KMS-11 (cell line): ENCODE results near the gene STRBP.

Experiments used
- H2AFZ ChIP-seq: fragments of 200-600 bp; sonication (generic); 2 replicates; pipeline ENCODE4 v1.6.1; 2016; ENCODE audit warnings: antibody characterized with exemption, mixed run types, low read depth
- H3K27ac ChIP-seq: fragments of 200-600 bp; sonication (generic); 2 replicates; pipeline ENCODE4 v1.6.1; 2016; ENCODE audit warnings: mild to moderate bottlenecking, mixed run types
- H3K27me3 ChIP-seq: fragments of 200-600 bp; sonication (generic); 2 replicates; pipeline ENCODE4 v1.6.1; 2017; ENCODE audit warnings: mild to moderate bottlenecking, low read depth, mixed run types, moderate library complexity; ENCODE audit not compliant: insufficient read depth
- H3K36me3 ChIP-seq: fragments of 200-600 bp; sonication (generic); 2 replicates; pipeline ENCODE4 v1.6.1; 2017; ENCODE audit warnings: mild to moderate bottlenecking, mixed run types; ENCODE audit not compliant: insufficient read depth
- H3K4me1 ChIP-seq: fragments of 200-600 bp; sonication (generic); 2 replicates; pipeline ENCODE4 v1.6.1; 2016; ENCODE audit warnings: mild to moderate bottlenecking, low read depth, mixed run types; ENCODE audit not compliant: poor library complexity, severe bottlenecking
- H3K4me2 ChIP-seq: fragments of 200-600 bp; sonication (generic); 2 replicates; pipeline ENCODE4 v1.7.0; 2016; ENCODE audit warnings: mild to moderate bottlenecking, mixed run types
- H3K4me3 ChIP-seq: fragments of 200-600 bp; sonication (generic); IDR thresholded peaks from 2 replicates; pipeline ENCODE4 v1.6.1; 2017; ENCODE audit warnings: low read depth, low read length, mixed read lengths; ENCODE audit not compliant: insufficient read depth
- H3K79me2 ChIP-seq: fragments of 200-600 bp; sonication (generic); 2 replicates; pipeline ENCODE4 v1.6.1; 2016; ENCODE audit warnings: low read depth, mixed run types; ENCODE audit not compliant: insufficient read depth
- H3K9ac ChIP-seq: fragments of 200-600 bp; sonication (generic); 2 replicates; pipeline ENCODE4 v1.6.1; 2016; ENCODE audit warnings: mild to moderate bottlenecking, mixed run types
- H4K20me1 ChIP-seq: fragments of 200-600 bp; sonication (generic); 2 replicates; pipeline ENCODE4 v1.6.1; 2016; ENCODE audit warnings: mild to moderate bottlenecking, mixed run types; ENCODE audit not compliant: insufficient read depth
- CTCF ChIP-seq: fragments of 200-600 bp; sonication (generic); conservative IDR thresholded peaks from 2 replicates; pipeline ENCODE4 v1.6.1; 2017; ENCODE audit warnings: low read depth, mild to moderate bottlenecking, antibody characterized with exemption, low read length, moderate library complexity, mixed read lengths

The STRBP gene

GRCh38 chr9:123150708-123151503 is 117.5 kb downstream of the STRBP start:
- Histone ChIP-seq H3K4me3 (no peak overlapping the region), H2AFZ (no peak overlapping the region), H3K79me2 (no peaks in the 10 kb centered on the region), H3K4me1 (no peaks in the 10 kb centered on the region), H3K36me3 (no peaks in the 10 kb centered on the region), H4K20me1 (no peaks in the 10 kb centered on the region), H3K4me2 (no peak overlapping the region), H3K27ac (no peak overlapping the region), H3K27me3 (no peaks in the 10 kb centered on the region), H3K9ac (no peak overlapping the region)
- no peak for TF ChIP-seq CTCF

- Histone ChIP-seq H3K27ac (no peak overlapping the region), H4K20me1 (no peaks in the 10 kb centered on the region), H3K4me3 (no peak overlapping the region), H3K4me2 (no peak overlapping the region), H3K27me3 (no peaks in the 10 kb centered on the region), H3K36me3 (no peaks in the 10 kb centered on the region), H2AFZ (no peak overlapping the region), H3K4me1 (no peaks in the 10 kb centered on the region), H3K9ac (no peak overlapping the region), H3K79me2 (no peaks in the 10 kb centered on the region)
- no peak for TF ChIP-seq CTCF
Observed at GRCh38 chr9:123149067-123149466, 119.3 kb downstream of the STRBP start.

GRCh38 chr9:123138163-123138562 is 130.2 kb downstream of the STRBP start:
- H3K27ac ChIP-seq, result no peak overlapping the region

GRCh38 chr9:123135430-123135829 is 133.0 kb downstream of the STRBP start:
- no peak overlapping the region for H3K4me3 ChIP-seq
- no peak overlapping the region for H3K9ac ChIP-seq
- no peak for TF ChIP-seq CTCF
- no peak overlapping the region for H3K27ac ChIP-seq
- no peaks in the 10 kb centered on the region for H4K20me1 ChIP-seq
- peaks cover 19% of the 10 kb centered on the region for H3K4me1 ChIP-seq
- H2AFZ ChIP-seq, result no peak overlapping the region
- H3K27me3 ChIP-seq, result no peaks in the 10 kb centered on the region
- no peaks in the 10 kb centered on the region for H3K36me3 ChIP-seq
- no peaks in the 10 kb centered on the region for H3K79me2 ChIP-seq
- no peak overlapping the region for H3K4me2 ChIP-seq

More at GRCh38 chr9:123138163-123138562, 130.2 kb downstream of the STRBP start:
- Histone ChIP-seq H2AFZ (no peak overlapping the region), H3K79me2 (no peaks in the 10 kb centered on the region), H3K4me2 (no peak overlapping the region), H3K4me1 (peaks cover 19% of the 10 kb centered on the region), H3K4me3 (no peak overlapping the region), H4K20me1 (no peaks in the 10 kb centered on the region), H3K36me3 (no peaks in the 10 kb centered on the region), H3K27me3 (no peaks in the 10 kb centered on the region), H3K9ac (no peak overlapping the region)
- TF ChIP-seq CTCF, result no peak
